MV-4-11 (cell line): ENCODE results near the gene PAPSS1.
A peak's percentile ranks its signal among the peaks of the same experiment; 100 is the strongest.

Source experiments
- DNase-seq: peaks from one replicate; lab custom pipeline; 2025; lab: John Stamatoyannopoulos, UW

The PAPSS1 gene

DNA sequence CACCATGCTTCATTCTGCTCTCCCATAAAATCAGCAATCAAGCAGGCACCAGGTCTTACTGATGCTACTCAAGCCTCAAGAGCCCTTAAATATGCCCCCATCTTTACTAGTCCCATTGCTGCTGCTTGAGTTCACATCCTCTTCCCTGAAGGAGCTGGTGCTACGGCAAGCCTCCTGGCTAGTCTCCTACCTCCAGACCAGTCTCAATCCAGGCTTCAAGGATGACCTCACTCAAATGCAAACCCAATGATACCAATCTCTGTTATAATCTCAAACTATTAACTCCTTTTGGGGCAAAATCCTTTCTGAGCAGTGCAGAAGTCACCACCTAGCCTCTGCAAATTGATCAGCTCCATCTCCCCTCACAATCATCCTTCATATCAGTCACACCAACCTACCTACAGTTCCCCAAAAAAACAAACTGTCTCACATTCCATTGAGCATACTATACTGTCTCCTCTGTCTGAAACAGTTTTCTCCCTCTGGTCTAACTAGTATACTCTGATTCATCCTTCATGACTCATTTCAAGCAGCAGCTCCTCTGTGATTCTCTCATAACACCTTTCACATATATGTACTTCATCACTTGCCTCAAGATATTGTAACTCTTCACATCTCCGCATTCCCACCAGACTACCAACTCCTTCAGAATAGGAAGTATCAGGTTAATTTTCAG lies 30.0 kb downstream of the PAPSS1 start:
- no peak for DNase-seq

DNA sequence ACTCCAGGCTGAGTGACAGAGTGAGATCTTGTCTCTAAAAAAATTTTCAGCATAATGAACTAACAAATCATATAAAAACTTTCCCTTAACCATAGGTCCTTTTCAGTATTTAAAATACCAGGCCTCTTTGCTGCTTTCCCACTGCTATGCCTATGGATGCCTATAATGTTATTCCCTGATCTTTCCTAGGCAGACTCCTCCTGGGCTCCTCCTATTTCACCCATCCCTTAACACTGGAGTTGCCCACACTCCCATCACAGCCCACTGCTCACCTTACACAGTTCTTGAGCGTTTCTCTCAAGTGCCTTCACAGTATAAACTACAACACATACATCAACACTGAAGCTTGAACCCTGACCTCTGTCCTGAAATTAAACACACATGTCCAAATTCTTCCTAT lies 31.6 kb downstream of the PAPSS1 start:
- no peak for DNase-seq

DNA sequence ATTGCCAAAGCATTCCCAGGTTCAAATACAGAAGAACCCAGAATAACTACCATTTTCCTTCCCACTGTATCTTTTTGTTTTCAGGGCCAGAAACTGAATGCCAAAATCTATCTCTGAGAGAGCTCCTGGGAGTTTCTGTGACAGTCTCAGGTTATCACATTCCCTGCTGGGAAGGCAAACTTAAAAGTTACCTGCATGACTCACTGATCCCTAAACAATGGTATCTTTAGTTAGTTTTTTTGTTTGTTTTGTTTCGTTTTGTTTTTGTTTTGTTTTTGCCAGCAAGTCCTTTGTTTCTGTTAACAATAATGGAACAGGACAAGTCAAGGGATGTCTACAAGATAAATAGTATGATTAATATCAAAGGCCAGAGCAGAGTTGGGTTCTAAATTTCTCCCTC lies 34.3 kb downstream of the PAPSS1 start:
- no peak for DNase-seq

DNA sequence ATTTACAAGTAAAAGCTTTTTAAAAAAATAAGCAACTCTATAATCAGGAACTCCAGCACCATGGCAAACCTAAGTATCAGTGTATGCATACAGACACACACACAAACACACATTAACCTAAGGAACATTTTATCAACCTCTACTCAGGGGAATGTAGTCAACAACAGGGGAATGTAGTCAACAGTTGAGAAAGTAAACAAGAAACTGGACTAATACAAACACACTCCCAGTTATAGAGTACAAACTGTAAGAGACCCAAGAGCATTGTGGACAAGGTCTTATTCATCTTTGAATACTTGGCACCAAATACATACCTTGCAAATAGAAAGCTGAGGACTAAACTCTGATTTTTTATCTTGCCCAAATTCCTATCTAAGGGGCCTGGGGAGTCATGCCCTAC lies 36.2 kb downstream of the PAPSS1 start:
- no peak for DNase-seq

DNA sequence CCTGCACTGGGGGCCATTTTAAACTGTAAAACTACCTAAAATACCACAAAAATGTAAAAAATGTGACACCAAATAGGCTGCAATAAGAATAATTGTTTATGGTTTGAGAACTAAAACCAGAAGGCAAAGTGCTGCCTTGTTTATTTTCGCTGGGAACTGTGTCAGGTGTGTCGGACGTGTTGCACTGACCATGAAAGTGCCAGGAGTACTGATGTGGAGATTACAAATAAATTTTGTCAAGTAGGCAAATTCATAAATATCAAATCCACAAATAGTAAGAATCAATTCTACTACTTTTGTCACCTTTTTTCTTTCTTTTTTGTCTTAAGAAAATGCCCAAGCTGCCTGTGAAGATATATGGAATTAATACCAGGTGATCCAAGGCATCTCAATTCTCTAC lies 37.7 kb downstream of the PAPSS1 start:
- DNase-seq = no peak

DNA sequence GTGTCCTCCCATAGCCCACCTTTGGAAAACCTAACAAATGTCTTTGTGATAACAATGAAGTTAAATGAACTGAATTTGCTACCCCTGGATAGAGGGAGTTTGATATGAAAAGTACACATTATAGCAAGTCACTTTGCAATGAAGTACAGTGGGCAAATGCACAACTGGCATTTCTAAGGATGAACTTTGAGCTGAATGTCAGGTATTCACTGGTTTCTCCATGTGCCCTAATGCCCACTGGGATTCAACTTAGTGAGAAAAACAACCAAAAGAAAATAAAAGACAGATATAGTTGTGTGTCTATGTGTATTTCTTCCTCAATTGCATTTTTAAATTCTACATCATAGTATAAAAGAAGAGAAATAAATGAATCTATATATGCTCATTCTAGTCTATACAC lies 51.0 kb downstream of the PAPSS1 start:
- no peak for DNase-seq

DNA sequence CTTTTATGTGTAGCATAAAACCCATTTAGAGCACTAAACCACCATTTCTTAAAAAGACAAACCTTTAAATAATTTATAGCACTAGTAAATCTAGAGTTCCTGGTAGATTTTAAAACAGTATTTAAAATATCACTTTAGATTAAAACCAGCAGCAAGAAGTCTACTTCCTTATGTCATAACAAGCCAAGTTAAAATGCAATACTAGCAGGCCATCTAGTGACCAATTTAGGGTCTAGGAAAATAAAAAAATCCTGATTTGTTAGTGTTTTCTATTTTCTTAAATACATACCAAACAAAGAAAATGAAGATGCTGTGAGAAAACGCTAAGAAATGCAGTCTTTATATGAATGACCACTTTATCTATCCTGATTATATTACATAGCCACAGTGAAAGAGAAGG lies 53.9 kb downstream of the PAPSS1 start:
- DNase-seq = peak; percentile 41

DNA sequence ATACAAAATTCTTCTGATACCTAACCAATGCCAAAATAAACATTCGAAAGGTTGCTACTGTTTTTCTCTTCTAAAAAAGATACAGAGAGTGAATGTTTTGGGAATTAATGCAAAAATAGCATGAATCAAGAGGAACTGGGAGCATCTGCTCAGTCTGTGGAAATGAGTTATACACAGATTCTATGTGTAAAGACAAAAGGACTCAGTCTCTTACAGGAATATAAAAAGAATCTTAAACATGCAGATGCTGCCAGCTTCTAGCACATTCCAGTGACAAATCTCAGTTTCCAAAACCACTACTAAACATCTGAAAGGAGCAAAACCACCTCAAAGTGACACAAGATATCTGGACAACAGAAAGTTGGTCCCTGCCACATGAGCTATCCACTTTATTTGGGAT lies 55.0 kb downstream of the PAPSS1 start:
- DNase-seq = no peak

DNA sequence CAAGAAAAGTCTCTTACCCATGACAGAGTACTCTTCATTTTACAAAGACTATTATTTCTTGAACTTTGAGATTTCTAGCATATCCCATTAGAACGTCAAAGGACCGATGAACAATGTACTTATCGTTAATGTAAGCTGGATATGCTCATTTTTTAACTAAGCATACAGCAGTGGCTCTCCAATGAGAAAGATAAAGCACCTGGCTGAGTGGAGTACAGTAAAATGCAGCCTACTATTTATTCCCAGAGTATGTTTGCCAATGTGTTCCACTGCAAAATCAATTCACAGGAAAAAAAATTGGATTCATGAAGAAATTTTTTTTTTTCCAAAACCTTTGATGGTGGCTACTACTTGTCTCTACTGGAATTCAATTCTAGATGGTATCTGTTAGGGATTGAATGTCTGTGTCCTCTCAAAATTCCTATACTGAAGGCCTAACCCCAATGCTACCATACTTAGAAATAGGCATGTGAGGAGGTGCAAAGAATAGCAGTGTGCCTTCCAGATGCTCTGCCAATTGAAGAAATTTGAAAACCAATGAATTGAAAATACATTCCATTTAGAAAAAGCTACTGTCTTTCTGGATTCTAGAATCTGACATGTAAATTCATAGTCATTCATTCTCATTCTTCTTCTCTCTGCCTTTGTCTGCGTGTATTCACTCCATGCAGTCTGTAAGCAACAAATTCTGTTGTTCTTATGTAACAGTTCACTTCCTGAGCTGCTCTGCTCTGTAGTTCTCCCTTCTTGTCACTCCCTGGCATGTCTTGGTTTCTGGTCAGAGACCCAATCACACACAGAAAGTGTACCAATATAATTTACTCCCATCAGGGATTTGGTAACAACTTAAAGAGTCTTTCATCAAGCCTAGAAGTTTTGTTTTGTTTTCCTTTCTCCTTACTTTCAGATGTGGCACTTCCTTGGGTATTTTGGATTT lies 61.4 kb downstream of the PAPSS1 start:
- DNase-seq = peak; percentile 65

DNA sequence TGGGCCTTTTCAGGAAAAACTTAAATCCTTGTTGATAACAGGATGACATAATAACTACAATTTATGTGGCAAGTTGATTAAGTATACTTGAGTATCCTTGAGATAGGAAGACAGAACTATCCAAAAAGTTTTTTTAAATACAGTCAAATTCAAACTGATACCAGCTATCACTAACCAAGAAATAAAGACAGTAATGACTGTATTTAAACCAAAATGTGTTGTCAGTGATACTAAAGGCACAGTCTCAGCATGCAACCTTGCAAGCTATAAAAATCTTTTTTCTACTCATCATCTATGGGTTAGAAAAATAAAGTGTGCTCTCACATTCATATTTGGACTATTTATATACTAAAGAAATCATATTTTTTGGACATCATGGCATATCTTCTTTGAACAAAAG lies 64.7 kb downstream of the PAPSS1 start:
- no peak for DNase-seq

DNA sequence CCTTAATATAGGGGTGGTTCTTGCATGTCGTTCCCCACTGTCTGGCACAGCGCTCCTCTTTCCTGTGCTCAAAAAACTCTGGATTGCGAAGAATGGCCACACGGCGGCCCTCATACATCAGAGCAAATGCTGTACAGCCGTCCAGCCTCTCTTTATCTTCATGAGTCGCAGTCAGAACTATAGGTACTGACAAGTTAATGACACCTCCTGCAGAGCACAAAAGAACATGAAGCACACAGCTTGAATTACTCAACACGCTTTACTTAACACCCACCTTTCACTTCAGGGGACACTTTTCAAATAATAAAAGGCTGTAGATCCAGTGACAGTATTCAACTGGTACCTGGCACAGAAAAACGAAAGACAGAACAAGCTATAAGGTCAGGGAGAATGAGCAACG lies 65.3 kb downstream of the PAPSS1 start:
- DNase-seq = no peak

DNA sequence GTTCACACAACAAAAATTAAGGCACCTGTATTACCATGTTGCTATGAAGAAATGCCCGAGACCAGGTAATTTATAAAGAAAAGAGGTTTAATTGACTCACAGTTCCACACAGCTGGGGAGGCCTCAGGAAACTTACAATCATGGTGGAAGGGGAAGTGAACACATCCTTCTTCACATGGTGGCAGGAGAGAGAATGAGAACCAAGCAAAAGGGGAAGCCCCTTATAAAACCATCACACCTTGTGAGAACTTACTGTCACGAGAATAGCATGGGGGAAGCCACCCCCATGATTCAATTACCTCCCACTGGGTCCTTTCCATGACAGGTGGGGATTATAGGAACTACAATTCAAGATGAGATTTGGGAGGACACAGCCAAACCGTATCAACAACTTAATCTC lies 68.6 kb downstream of the PAPSS1 start:
- peak; percentile 32 for DNase-seq

DNA sequence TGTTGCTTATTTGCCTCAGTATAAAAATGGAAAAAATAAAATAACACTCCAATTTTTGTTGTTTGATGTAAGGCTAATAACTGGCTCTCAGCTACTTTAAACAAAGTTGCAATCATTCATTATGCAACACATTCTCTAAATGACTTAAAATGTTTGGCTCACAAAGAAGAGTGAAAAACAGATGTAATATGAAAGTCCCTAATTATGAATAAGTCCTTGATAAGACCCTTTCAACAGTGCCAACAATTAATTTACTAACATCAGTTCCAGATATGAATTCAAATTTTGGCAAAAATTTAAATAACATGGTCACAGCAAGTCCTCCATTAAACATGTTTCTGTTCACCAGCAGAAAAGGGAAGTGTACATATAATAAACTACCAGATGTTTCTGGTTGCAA lies 69.8 kb downstream of the PAPSS1 start:
- peak; percentile 15 for DNase-seq

DNA sequence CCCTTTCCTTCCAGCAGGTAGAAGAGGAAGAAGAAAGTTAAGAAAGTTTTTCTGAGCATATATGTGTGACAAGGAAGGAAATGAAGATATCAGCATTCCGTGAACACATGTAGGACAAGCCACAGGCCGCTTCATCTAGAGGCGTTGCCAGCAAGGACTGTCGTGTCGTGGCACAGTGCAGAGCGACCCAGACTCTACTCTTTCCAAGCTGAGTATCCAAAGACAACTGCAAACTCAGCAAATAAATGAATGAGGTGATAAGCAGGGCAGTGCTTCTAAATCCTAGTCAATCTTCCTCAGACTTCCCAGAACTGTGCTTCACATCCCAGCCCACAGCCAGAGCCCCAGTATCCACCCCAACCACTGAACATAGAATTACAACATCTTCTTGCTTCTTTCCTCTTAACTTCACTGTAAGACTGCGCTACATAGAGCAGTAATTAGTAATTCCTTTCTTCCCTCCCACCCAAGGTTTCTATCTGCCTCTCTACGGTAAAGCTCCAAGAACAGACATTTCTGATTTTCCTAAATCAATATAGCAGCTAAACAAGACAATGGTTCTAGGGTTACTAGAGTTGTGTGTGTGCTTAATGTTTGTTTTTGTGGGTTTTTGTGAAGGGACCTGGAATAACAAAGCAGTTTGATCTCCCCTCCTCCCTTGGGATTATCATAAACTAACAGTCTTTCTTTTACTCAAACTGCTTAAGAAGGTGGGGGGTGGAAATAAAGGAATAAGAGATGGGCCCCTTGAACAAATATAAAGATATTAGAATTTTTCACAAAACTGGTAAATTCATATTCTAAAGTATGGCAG lies 71.6 kb downstream of the PAPSS1 start:
- no peak for DNase-seq

DNA sequence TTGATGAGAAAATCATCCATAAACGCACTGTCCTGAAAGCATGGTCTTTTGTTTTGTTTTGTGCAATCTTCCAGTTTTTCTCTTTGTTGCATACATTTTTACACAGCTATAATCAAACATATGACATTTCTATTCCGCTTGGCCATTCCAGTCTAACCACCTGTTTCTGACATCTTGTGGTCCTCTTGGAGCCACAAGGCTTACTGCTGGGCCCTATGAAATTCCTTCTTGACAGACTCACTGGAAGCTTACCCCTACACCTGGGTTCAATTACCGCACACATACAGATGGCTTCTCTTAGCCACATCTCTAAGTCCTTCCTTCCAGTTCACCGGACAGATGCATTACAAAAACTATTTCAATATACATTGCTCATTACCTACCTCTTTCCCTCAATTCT lies 72.4 kb downstream of the PAPSS1 start:
- DNase-seq = no peak

DNA sequence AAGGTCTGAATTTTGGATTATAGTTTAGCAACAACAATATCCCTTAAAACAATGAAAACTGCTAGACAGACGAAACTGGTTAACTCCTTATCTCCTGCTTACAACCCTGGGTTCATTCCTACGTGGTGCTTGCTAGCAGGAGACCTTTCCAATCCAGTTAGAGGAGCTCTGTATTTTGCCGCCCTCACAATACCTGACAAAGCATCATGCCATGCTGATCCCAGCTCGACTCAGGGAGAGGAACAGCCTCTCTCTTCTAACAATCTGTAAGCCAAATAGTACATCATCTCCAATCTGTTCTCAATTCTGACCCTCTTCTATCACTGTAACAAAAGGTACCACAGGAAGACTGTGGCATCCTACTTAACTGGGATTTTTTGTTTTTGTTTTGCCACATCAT lies 74.4 kb downstream of the PAPSS1 start:
- no peak for DNase-seq

DNA sequence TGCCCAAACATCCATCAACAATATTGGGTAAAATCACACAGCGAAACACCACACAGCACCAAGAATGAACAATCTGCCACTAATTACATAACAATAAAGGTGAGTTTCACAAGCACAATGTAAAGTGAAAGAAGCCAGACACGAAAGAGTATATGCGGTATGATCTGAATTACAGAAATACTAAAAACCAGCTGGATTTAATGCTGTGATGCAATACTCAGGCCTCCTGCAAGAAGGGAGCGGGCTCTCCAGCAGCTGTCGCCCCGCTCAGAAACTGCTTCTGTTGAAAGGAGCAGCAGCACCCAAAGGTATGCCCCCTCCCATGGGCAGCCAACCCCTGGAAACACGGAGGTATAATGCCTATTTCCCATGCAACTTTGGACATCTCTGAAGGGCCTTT lies 77.0 kb downstream of the PAPSS1 start:
- peak; percentile 19 for DNase-seq

DNA sequence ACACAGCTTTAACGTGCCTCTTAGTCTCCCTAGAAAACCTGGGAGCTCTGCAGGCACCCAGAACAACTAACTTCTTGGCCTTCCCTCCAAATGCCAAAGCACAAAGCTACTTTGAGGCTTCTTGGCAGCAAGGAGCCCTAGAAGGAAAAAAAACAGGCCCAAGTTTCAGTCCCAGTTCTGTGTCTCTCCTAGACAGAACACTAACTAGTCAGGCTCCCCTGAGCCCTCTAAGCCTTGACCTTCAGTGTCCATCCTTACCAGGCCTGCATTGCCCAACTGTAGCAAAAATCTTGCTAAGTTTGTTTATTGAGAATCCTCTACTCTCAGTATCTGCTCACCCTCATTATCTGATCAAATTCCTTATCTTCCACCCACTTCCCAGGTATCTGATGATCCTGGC lies 79.2 kb downstream of the PAPSS1 start:
- DNase-seq = no peak

DNA sequence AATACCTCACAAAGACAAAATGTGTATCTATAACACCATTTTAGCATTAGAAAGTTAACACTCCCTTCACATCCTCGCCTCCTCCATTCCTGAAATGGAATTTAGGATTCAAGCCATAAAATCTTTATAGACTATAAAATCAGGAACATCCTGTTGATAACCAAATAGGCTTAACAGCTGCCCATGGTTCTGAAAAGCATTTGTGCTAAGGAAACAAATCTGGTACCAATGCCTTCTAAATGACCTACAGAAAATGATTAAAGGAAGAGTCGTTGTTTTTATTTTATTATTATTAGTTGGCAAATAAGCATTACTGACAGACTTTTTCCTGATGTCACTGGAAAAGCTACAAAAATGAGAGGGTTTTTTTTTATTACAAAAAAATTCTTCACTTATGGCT lies 79.8 kb downstream of the PAPSS1 start:
- no peak for DNase-seq

DNA sequence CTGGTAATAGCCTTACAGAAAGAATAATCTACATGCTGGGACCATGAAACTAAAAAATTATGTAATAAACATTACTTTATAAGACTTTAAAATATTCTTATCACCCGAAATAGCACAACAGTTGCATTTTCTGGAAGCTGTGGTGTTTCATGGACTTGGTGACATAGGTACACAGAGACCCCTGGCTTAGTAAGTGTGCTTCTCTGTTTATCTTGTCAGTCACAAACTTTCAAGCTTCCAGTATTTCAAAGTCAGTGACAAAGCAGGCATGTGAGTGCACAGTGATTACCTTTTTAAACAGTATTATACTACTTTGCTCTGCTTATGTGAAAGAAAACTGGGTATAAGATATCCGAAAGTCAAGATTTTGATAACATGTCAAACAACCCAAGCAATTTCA lies 84.3 kb downstream of the PAPSS1 start:
- no peak for DNase-seq

DNA sequence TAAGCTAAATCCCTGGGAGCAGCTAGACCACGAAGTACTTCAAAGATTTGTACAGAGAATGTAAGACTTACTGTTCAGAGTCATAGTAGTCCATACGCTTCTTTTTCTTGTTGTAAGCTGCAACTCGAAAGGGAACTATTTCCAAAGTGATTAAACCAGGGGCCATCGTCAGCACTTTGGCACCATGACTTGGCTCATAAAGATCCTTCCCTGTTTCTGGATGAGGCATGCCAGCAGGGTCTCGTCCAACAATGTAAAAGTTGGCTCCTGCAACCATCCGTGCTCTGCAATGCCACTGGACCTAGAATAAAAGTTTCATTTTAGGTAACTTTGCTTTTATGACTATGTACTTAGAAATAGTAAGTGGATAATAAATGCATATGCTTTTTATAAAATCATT lies 88.5 kb downstream of the PAPSS1 start:
- DNase-seq = peak; percentile 1

DNA sequence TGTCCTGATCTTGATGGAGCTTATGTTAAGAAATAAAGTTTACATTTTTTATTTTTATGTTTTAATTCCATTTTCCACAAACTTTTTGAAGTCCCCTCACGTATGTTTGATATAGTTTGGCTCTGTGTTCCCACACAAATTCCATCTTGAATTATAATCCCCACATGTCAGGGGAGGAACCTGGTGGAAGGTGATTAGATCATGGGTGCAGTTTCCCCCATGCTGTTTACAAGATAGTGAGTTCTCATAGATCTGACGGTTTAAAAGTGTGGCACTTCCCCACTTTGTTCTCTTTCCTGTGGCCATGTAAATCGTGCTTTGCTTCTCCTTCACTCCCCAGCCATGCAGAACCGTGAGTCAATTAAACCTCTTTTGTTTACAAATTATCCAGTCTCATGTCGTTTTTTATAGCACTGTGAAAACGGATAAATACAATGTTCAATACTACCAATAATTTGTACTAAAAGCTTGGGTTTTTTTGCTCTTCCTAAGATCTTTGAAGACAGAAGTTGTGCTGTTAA lies 89.8 kb downstream of the PAPSS1 start:
- no peak for DNase-seq
